Endodermal cell (in vitro differentiated cells): Measurements from ENCODE around the gene RMND1. TPM values are rescaled to one million over a fixed set of nuclear protein-coding genes. Genes with fewer than 3 reads are reported as not detected.
A peak's percentile ranks its signal among the peaks of the same experiment; 100 is the strongest.

ENCODE experiments used
- DNase-seq: peaks from one replicate; pipeline ENCODE4 v3.0.0-alpha.2; 2017
- H3K27ac ChIP-seq: 2 replicates; pipeline ENCODE4 v1.5.1; 2013; ENCODE audit warnings: mild to moderate bottlenecking, low read depth, low read length, moderate library complexity
- H3K27me3 ChIP-seq: 2 replicates; pipeline ENCODE4 v1.6.1; 2013; ENCODE audit warnings: mild to moderate bottlenecking, low read length, moderate library complexity; ENCODE audit not compliant: insufficient read depth, control insufficient read depth, poor library complexity, severe bottlenecking
- H3K36me3 ChIP-seq: 2 replicates; pipeline ENCODE4 v1.7.0; 2013; ENCODE audit warnings: mild to moderate bottlenecking, low read length, moderate library complexity; ENCODE audit not compliant: control insufficient read depth, insufficient read depth
- H3K4me1 ChIP-seq: one replicate; pipeline ENCODE4 v1.7.0; 2013; ENCODE audit warnings: low read length; ENCODE audit not compliant: control insufficient read depth, insufficient read depth
- H3K4me3 ChIP-seq: 2 replicates; pipeline ENCODE4 v1.5.1; 2013; ENCODE audit warnings: mild to moderate bottlenecking, low read length, moderate library complexity
- H3K9ac ChIP-seq: 2 replicates; pipeline ENCODE4 v1.6.1; 2013; ENCODE audit warnings: mild to moderate bottlenecking, low read length, moderate library complexity; ENCODE audit not compliant: poor library complexity, severe bottlenecking; ENCODE audit errors: extremely low read depth
- H3K9me3 ChIP-seq: 2 replicates; pipeline ENCODE4 v1.6.1; 2013; ENCODE audit warnings: mild to moderate bottlenecking, low read length, moderate library complexity; ENCODE audit not compliant: control insufficient read depth
- H3K27ac Mint-ChIP-seq: 2 replicates; pipeline ENCODE4 v1.8.0; 2020; ENCODE audit warnings: mixed read lengths
- H3K27me3 Mint-ChIP-seq: 2 replicates; pipeline ENCODE4 v1.8.0; 2021; ENCODE audit warnings: mild to moderate bottlenecking, mixed read lengths; ENCODE audit not compliant: insufficient read depth
- H3K36me3 Mint-ChIP-seq: 2 replicates; pipeline ENCODE4 v1.8.0; 2020; ENCODE audit warnings: low read depth, mixed read lengths
- H3K4me1 Mint-ChIP-seq: 2 replicates; pipeline ENCODE4 v1.8.0; 2020; ENCODE audit warnings: mixed read lengths
- H3K4me3 Mint-ChIP-seq: 2 replicates; pipeline ENCODE4 v1.8.0; 2020; ENCODE audit warnings: mild to moderate bottlenecking, moderate library complexity, mixed read lengths
- H3K9me3 Mint-ChIP-seq: 2 replicates; pipeline ENCODE4 v1.8.0; 2020; ENCODE audit warnings: mild to moderate bottlenecking, mixed read lengths
- CTCF ChIP-seq: fragments of 200-600 bp; sonication (generic); conservative IDR thresholded peaks from 2 replicates; pipeline ENCODE4 v1.5.0; 2021; ENCODE audit warnings: antibody characterized with exemption, mild to moderate bottlenecking
- WGBS, 2 experiments: methylation state at CpG; one replicate each; pipeline versions ENCODE4 v1.1.5 to v1.1.7; 2013; ENCODE audit warnings: missing lambda C conversion rate in 2 of 2, mixed read lengths in 1 of 2; ENCODE audit not compliant: insufficient coverage in 1 of 2, insufficient read length in 1 of 2; 5-methylcytosine and 5-hydroxymethylcytosine counted together
- total RNA-seq, 2 donors: library from RNA; stranded (reverse); fragmentation: NEBNext Ultra II Directional in 1 of 2; extraction: Animal tissue kit (Norgen Biotek cat#: 25700) in 1 of 2; gene quantifications; 2 replicates in 1 of 2; 3 replicates in 1 of 2; pipeline ENCODE4 v1.2.1, GENCODE V29; 2021

Gene RMND1
- total RNA-seq, 2 donors from 2014 or later: 40.8 to 45.4 TPM

- peaks cover 27% of the 10 kb centered on the region for H3K36me3 ChIP-seq
- 35 to 48% methylated on average over 11 to 12 of the region's 12 CpGs for WGBS, 2 experiments
- DNase-seq: no peak
- H3K9me3 Mint-ChIP-seq: no peaks in the 10 kb centered on the region
- H3K4me1 Mint-ChIP-seq: peaks cover 39% of the 10 kb centered on the region
- peak overlapping the region; percentile 100 for H3K27ac ChIP-seq
- H3K9me3 ChIP-seq: no peaks in the 10 kb centered on the region
- peaks cover 18% of the 10 kb centered on the region for H3K36me3 Mint-ChIP-seq
- TF ChIP-seq CTCF: no peak
- H3K4me3 ChIP-seq: peak overlapping the region; percentile 92
- H3K27me3 Mint-ChIP-seq: no peaks in the 10 kb centered on the region
- peaks cover 4% of the 10 kb centered on the region for H3K4me1 ChIP-seq
- H3K9ac ChIP-seq: peak overlapping the region; percentile 96
- peak overlapping the region; percentile 81 for H3K4me3 Mint-ChIP-seq
- no peaks in the 10 kb centered on the region for H3K27me3 ChIP-seq
- peak overlapping the region; percentile 92 for H3K27ac Mint-ChIP-seq
Observed at GRCh38 chr6:151388997-151389617, 62.8 kb downstream of the RMND1 start.

GRCh38 chr6:151388236-151388635 is 63.7 kb downstream of the RMND1 start:
- WGBS, 2 experiments: 98% methylated on average over 2 of the region's 2 CpGs; no CpG with 5 or more reads in 1 of the 2 experiments
- no peak overlapping the region for H3K4me3 Mint-ChIP-seq
- H3K27me3 Mint-ChIP-seq: no peaks in the 10 kb centered on the region

DNA sequence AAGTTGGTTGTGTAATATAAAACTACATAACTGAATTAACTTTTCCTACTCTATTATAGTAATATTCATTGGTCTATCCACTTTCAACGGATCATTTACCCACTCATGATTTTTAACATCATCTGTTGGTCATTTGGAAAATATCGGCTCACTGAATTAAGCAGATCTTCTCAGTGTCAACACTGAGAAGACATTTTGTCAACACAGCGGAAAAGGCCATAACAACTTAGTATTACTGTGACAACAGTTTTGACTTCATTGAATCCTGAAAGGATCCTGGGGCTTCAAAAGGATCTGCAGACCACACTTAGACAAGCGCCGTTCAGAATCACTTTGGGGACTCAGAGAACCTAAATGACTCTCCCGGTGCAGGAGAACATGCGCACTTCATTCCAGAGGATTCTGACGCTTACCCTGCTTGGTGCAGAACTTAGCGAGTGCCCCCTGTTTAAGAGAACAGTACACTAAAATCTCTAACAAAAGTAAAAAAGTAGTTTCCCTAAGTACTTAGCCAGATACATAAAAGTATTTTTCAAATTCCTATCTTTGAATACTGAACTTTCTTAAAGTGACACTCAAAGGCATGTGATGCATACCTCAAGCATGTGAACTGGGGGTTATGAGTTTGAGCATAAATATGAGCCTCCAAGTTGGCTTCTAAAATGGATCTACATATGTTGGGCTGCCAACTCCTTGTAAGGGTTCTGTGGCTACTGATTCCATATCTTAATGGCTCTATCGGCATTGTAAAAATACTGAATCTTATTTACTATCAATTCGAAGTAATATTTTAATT is 64.6 kb downstream of the RMND1 start:
- no peaks in the 10 kb centered on the region for H3K27me3 ChIP-seq
- no peak overlapping the region for H3K9ac ChIP-seq
- peak overlapping the region; percentile 76 for H3K27ac Mint-ChIP-seq
- WGBS, 2 experiments: 92 to 96% methylated on average over 9 to 10 of the region's 11 CpGs
- peaks cover 4% of the 10 kb centered on the region for H3K4me1 ChIP-seq
- H3K4me1 Mint-ChIP-seq: peaks cover 27% of the 10 kb centered on the region
- no peak for TF ChIP-seq CTCF
- H3K36me3 Mint-ChIP-seq: peaks cover 11% of the 10 kb centered on the region
- no peak overlapping the region for H3K4me3 ChIP-seq
- H3K36me3 ChIP-seq: peaks cover 12% of the 10 kb centered on the region
- no peak overlapping the region for H3K27ac ChIP-seq
- no peak for DNase-seq
- no peaks in the 10 kb centered on the region for H3K9me3 ChIP-seq
- H3K9me3 Mint-ChIP-seq: no peaks in the 10 kb centered on the region
- no peak overlapping the region for H3K4me3 Mint-ChIP-seq
- H3K27me3 Mint-ChIP-seq: no peaks in the 10 kb centered on the region

More at GRCh38 chr6:151388236-151388635, 63.7 kb downstream of the RMND1 start:
- Histone ChIP-seq H3K4me1 (peaks cover 4% of the 10 kb centered on the region), H3K9ac (no peak overlapping the region), H3K9me3 (no peaks in the 10 kb centered on the region), H3K27me3 (no peaks in the 10 kb centered on the region), H3K27ac (no peak overlapping the region), H3K4me3 (no peak overlapping the region), H3K36me3 (peaks cover 20% of the 10 kb centered on the region)
- Mint-ChIP-seq H3K9me3 (no peaks in the 10 kb centered on the region), H3K27ac (no peak overlapping the region), H3K36me3 (peaks cover 14% of the 10 kb centered on the region), H3K4me1 (peaks cover 36% of the 10 kb centered on the region)
- no peak for TF ChIP-seq CTCF
- no peak for DNase-seq
